Stimulated activated CD4-positive, alpha-beta T cell treated with anti-CD3 and anti-CD28 coated beads, Interleukin-4, amount 100 ng/mL, for 48 hours (primary cell): Measurements from ENCODE around the gene CHD5.

ENCODE experiments used
- DNase-seq, 2 donors: peaks; one replicate each; pipeline ENCODE4 v3.0.0-alpha.2; 2020; ENCODE audit warnings: low read depth in 2 of 2

Gene CHD5

DNA sequence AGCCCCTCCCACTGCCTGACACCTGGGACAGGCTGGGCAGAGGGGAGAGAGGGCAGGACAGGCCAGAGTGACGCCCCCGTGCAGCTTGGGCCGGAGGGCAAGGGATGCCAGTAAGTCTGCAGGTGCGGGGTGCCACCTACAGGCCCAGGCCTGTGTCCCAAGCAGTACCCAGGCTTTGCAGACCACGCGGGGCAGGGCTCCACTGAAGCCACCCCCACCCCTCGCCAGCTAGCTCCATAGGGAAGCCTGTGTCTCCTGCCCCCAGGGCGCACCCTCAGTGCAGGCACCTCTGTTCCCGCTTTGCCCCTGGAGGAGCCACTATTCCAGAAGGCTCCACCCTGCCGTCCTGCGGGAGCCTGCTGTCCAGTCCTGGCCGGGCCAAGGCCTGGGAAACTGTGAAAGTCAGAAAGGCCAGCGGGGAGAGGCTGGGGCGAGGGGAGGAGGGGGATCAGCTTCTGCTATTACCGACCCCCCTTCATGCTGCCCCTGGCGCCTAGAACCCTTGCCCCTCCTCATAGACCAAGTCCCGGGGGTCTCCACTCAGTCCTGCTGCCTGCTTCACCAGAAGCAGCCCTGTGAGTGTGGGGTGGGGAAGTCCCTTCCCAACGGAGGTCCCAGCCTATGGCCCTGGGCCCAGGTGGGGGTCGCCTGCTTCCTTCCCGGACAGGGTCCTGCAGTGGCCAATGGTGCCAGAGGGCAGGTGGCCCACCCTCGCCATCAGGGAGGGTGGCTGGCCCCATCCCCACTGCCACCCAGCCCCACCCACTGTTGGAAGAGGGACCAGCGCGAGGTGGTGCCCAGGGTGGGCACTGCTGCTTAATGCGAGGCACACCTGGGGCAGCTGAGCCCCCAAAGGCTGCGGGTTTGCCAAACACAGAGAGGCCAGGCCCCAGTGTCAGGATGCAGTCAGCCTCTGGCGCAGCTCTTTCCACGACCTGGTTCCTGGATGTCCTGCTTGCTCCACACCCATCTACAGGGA lies 80.0 kb downstream of the CHD5 start:
- no peak for DNase-seq

DNA sequence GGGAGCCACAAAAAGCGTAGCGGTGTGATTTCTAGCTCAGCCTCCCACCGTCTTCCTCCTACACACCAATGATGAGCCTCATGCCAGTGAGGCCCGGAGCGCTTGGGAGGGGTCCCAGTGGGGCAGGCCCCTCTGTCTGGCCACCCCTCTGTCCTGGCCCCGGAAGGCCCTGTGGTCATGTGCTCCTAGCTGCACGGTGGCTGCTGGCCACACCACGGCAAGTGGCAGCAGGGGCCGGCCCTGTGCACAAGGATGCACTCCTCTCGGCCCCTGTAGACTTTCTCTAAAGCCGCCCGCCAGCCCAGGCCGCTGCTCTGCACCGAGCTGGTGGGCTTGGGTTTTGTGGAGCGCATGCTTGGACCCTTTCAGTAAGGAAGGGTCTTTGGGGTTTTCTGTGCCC lies 80.8 kb downstream of the CHD5 start:
- DNase-seq = no peak

DNA sequence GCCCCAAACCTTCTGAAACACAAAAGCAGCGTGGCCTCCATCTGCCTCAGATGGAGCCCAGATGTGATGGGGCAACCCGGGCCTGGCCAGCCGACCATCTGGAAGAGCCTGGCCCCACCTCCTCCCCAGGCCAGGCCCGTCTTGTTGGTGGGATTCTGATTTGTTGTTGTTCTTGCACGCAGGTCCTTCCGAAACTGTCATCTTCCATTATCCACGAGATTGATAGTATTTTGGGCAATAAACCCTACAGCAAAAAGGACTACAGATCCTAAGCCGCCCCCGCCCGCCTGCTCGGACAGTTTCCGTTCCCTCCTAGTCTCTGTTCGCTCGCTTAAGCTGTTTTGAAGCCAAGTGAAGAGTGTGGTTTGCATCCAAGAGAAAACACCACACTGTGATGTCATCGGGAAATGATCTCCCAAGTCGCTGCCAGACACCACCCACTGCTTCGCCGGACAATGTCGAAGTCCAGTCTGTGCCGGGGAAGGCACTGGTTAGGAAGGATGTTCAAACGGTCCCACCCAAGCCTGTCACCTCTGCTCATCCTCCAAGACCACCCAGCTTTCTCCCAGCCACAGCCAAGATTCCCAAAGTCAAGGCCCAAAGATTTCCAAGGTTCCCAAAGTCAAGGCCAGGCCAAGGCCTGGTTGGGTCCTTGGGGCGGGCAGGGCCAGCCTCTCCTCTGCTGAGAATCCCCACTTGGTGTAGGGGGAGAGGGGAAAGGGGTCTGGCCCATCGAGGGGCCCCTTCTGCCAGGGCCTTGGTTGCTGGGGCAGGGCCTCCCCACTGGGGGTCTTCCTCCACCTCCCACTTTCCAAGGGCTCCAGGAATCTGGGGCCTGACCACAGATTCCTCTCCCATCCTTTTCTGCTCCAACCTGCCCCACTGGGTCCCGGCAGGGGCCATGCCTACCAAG lies 81.6 kb downstream of the CHD5 start:
- no peak for DNase-seq

DNA sequence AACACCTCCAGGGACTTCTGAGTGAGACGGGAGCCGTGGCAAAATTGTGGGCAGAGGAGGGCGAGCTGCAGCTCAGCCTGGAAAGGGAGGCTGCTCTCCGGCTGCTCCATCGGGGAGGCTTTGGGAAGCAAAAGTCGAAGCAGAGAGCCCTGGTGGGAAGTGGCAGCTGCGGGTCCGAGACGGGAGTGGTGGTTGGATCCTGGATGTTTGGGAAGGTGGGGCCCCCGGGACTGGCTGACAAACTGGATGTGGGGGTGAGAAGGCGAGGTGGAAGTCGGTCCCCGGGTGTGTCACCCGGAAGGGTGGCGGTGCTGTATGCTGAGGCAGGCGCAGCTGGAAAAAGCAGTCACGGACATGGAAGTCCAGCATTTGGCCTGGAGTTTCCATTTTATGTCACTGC lies 82.3 kb downstream of the CHD5 start:
- no peak for DNase-seq

DNA sequence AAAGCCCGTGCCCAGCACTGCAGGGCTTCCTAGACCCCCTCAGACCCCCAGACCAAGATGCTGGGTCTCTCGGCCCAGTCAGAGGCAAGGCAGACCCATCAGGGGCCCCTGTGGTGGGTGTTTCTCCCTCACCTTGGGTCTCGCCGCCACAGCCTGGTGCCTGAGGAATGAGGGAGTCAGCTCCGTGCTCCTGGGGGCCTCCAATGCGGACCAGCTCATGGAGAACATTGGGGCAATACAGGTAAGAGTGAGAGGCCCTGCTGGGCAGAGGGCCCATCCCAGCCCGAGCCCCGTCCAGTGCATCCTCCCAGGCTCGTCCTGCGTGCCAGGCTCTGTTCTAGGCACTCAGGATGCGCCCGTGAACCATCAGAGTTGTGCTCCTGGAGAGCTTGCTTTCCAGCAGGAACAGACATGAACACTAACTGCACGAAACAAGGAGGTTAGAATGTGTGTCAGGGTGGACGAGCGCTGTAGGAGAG lies 83.0 kb downstream of the CHD5 start:
- no peak for DNase-seq

DNA sequence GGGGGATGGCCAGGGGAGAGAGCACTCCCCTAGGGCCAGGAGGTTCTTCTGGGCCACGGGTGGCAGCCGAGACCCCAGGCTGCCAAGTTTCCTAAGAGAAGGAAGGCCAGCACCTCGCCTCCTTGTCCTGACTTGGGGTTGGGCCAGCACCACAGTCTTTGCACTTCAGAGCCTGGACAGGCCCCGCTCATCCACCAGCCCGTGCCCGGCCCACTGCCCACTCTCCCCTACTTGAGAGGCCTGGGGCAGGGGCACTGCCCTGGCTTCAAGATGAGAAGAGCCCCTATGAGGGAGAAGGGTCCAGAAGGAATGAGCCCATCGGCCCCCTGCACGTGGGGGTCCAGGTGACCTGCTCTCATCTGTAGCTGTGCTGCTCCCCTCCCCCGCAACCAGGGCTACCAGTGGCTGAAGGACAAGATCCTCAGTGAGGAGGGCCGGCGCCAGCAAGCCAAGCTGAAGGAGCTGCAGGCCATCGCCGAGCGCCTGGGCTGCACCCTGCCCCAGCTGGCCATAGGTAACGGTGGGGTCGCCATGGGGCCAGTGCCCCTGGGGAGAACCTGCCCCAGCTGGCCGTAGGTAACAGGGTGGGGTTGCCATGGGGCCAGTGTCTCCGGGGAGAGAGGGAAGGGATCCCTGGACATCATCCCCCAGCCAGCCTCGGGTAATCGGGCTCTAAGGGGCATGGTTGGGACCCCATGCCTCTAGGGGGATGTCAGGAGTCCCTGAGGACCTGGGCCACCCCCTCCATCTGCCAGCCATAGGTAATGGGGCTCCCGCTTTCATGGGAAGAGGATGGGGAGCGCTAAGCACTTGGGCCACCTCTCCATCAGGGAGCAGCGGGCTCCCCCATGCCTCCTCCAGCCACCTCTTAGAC lies 83.6 kb downstream of the CHD5 start:
- no peak for DNase-seq

DNA sequence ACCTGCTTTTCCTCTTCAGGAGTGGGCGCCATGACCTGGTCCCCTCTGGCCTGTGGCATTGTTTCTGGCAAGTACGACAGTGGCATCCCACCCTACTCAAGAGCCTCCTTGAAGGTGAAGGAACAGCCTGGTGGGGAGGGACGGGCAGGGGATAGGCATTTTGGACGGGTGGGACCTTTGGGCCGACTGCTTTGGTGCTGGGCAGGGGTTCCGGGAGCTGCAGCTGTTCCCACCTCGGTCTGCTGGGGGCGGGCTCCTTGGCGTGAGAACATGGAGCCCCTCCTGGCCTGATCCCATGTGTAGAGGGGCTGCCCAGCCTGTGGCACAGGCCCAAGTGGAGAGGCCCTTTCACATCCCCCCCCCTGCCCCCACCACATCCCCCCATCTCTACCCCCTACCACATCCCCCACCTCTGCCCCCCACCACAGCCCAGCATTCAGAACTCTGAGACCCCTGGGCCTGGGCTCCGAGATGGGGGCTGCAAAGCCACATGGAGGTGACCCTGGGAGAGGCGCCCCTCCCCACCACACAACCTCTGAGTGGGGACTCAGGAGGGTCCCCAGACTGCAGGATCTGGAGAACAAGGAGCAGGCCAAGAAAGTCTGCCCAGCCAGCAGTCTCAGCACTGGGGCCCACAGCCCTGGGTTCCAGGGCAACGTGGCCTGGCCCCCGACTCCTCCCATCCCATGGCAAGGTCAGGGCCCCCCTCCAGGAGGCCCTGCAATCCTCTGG lies 84.4 kb downstream of the CHD5 start:
- DNase-seq = no peak

DNA sequence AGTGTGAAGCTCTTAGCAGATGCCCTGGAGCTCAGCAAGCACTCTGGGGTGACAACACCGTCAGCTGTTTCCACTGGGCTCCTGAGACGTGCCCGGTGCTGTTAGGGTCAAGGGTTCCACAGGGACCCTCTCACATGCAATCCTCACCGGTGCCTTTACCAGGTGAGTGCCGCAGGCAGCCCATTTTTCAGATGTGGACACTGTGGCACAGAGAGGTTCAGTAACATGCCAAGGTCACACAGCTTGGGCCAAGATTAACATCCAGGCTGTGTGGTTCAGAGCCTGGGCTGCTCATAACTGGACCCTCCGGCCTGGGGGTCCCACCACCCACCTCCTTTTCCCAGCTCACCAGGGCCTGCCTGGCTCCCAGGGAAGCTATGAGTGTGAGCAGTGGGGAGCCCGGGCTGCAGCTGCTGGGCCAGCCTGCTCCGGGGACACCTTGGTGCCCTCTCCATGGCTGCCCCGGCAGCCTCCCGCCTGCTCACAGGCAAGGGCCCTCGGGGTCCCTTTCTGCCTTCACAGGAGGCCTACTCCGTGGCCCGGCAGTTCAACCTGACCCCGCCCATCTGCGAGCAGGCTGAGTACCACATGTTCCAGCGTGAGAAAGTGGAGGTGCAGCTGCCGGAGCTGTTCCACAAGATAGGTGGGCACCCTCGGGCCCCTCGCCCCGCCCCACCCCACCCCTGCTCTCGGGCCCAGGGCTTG lies 85.2 kb downstream of the CHD5 start:
- no peak for DNase-seq

DNA sequence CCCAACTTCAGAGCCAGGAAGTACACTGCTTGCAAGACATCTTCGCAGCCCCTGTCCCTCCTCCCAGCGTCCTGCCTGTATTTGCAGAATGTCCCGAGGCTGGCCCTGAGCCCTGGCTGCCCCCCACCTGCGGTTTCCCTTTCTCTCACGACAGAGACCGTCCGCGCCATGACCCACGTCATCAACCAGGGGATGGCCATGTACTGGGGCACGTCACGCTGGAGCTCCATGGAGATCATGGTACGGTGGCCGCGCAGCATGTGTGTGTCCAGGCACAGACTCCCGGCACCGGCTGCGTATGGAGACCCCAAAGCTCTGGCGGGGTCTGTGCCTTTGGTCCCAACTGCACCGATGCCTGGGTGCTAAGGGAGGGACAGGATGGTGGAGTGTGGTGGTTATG lies 85.9 kb downstream of the CHD5 start:
- DNase-seq = no peak

DNA sequence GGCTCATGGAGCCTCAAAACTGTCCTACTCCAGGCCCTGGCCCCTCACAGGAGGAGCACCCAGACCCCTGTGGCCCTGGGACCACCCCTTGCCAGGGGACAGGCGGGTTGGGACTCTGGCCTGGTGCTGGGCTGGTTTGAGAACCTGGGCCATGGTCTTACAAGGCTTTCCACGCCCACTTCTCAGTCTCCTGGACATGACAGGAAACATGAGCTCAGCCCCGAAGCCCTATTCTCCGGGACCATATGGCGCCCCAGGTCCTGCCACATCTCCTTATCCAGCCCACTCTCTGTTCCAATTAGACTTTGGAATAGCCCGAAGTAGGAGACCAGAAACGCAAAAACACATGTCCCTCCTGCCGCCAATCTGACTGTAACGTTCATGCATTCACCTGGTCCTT lies 86.5 kb downstream of the CHD5 start:
- no peak for DNase-seq

DNA sequence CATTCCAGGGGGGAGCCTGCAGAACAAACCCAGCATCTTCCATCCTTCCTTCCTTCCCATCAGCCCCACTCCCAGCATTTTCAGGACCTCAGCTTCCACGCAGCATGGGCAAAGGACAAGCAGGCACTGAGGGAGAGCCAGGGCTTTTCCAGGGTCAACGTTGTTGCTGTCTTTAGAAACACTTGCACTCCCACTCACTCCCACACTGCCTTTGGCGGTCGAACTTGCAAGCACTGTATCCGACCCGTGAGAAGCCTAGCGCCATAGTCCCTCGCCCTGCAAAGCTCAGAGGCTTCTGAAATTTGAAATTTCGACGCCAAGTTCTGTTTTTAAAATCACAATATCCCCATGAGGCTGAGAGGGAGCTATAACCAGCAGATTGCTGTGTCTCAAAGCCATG lies 87.0 kb downstream of the CHD5 start:
- no peak for DNase-seq

DNA sequence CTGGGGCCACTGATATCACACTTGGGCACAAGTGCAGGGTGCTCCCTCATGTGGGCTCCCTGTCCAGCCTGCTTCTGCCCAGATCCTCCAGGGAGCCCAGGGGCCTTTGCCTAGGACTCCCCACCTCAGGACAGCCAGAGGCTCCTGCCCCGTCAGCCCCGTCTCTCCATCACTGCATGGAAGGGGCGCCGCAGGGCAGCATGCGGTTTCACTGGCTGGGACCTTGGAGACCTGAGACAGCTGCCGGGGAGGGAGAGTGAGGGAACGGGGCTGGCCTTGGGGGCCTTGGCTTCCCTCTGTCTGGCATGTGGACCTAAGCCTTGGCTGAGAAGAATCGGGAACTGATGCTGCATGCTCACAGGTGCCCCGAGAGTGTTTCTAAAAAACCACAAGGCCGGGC lies 87.9 kb downstream of the CHD5 start:
- no peak for DNase-seq

DNA sequence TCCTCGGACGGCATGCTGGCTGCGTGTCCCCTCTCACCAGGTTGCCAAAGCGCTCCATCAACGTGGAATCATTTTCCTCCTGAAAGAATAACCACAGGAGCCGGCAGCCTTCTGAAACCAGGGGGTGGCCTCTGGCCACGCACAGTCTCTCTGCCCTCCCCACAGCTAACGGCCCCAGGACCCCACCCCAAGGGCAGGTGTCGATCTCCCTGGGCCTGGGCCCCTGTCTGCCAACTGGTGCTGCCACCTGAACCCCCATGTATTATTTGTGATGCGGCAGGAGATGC lies 88.4 kb downstream of the CHD5 start:
- no peak for DNase-seq

DNA sequence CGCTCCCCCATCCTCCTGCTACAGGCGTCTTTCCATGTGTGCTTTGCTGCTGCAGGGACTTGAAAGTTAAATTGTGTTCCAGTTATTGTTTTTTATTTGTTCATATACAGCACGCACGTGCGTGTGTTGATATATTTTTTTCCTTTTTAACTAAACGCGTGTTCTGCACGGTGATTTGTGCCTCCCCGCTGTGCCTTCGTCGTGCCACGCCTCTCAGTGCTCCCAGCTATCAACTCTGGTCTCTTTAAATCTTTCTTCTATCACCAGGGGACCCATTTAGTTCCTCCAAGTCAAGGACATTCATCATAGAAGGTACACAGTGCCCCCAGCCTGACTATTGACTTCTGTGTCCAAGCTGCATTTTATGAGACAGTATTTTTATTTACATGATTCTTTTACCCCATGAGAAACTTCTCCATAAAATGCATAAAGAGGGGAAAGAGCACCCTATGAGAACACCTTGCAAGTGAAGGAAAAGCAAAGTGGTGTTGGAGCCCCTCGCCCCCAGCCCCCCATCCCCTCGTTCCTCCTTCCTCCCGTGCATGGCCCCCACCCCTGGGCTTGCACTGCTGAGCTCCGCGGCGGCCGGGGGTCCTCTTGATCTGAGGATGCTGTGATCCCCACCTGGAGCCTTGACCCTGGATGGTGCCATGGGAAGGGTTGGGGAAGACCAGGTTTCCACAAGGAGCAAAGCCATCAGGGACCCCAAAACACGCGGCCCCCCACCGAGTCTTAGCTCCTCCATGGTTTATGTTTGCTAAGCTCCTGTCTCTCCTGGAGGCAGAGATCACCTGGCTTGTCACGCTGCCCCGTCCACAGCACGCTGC lies 88.9 kb downstream of the CHD5 start:
- DNase-seq = no peak

DNA sequence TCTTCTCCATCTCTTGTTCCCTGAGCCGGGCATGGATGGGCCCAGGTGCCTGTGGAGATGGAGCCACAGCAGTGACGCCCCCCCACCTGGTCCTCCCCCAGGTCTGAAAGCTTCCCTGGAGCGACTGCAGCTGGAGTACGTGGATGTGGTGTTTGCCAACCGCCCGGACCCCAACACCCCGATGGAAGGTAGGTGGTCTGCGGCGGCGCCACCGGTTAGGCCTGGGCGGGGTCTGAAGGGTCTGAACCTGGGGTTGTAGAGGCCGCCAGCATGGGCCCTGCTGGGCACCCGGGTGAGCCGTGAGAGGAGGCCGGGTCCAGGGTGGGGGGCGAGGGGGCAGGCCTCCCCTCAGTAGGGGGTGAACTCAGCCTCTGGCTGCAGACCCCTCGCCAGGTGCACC lies 89.8 kb downstream of the CHD5 start:
- no peak for DNase-seq

DNA sequence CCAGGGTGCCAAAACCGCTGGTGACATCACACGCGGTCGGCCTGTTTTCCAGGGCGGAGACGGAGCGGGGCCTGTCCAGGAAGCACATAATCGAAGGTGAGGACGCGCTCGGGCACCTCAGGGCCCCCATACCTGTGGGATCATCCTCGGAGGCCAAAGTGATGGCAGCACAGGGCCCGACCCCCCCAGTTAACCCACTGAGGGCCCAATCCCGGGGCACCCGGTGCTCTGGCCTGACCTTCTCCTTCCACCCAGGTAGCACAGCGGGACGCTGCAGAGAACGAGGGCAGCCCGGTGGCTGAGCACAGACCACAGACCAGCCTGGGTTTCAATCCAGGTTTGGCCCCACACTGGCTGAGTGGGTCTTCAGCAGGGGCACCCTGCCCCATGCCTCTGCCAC lies 91.2 kb downstream of the CHD5 start:
- no peak for DNase-seq

DNA sequence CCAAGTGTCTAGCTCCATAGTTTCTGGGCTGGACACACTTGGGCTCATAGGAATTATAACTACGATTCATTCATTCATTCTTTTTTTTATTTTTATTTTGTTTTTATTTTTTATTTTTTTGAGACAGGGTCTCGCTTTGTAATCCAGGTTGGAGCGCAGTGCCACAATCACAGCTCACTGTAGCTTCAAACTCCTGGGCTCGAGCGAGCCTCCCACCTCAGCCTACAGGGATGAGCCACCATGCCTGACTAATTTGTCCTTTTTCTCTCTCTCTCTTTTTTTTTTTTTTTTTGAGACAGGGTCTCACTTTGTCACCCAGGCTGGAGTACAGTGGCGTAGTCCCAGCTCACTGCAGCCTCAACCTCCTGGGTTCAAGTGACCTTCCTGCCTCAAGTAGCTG lies 92.2 kb downstream of the CHD5 start:
- DNase-seq = no peak

DNA sequence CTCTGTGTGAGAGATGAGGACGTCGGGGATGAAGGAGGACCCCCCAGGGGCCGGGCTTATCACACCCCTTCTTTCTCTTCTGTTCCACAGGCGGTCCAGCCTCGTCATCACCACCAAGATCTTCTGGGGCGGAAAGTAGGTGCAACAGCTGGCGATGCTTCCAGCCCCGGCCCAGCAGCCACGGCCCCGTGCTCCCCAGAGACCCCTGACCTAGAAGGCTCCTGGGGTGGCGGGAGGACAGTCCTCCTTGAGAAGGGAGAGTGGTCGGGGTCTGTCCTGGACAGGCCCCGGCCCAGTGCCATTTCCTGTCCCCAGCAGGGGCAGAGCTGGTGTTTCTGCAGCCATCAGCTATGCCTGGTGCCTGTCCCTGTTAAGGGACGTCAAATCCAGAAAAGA lies 92.7 kb downstream of the CHD5 start:
- DNase-seq = no peak

DNA sequence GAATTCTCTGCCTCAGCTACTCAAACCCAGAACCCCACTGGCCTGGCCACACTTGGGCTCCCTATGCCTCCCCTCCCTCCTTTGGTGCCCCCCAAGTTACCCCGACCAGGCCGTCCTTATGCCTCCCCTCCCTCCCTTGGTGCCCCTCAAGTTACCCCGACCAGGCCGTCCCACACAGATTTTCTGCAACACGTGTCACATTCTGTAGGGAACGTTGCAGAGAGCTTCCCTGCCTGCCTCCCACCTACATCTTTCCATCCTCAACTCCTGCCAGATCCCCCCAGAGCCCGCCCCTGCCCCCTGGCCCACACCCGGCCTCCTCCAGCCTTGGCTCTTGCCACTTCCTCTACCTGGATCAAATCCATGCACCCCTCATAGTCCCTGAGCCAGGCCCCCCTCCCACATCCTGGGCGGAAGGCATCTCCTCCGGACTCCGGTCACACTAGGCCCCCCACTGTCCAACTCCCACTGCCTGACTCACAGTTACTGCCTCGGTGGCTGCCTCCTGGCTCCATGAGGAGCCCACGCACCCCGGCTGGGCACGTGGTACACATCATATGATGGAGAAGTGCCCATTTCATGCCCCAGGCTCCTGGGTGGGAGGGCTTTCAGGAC lies 93.3 kb downstream of the CHD5 start:
- no peak for DNase-seq
